NCI-H524 (cell line): ENCODE data around the gene SLC35F3.

Experiments
- DNase-seq, 2 experiments: peaks; one replicate each; lab custom pipeline; 2025; lab: John Stamatoyannopoulos, UW

SLC35F3 gene

GRCh38 chr1:233972951-233973635 lies 68.6 kb downstream of the SLC35F3 start:
- DNase-seq: no peak

- DNase-seq: no peak
Measured at GRCh38 chr1:233975486-233975885, 71.0 kb downstream of the SLC35F3 start.

- DNase-seq: no peak
Measured at GRCh38 chr1:233981042-233981675, 76.7 kb downstream of the SLC35F3 start.

- DNase-seq: no peak
Measured at GRCh38 chr1:233982827-233983518, 78.5 kb downstream of the SLC35F3 start.

- DNase-seq: no peak
Measured at GRCh38 chr1:233983811-233984210, 79.3 kb downstream of the SLC35F3 start.

GRCh38 chr1:233988963-233989696 lies 84.7 kb downstream of the SLC35F3 start:
- DNase-seq: no peak

GRCh38 chr1:233990486-233990885 lies 86.0 kb downstream of the SLC35F3 start:
- no peak for DNase-seq

GRCh38 chr1:233993651-233994050 lies 89.2 kb downstream of the SLC35F3 start:
- no peak for DNase-seq

- no peak for DNase-seq
Measured at GRCh38 chr1:233994112-233994511, 89.6 kb downstream of the SLC35F3 start.

- DNase-seq: peak; percentile 67 to 76
Measured at GRCh38 chr1:233998456-233998855, 94.0 kb downstream of the SLC35F3 start.

GRCh38 chr1:233998891-233999290 lies 94.4 kb downstream of the SLC35F3 start:
- peak; percentile 91 to 97 for DNase-seq

- no peak for DNase-seq
Measured at GRCh38 chr1:234000557-234001041, 96.1 kb downstream of the SLC35F3 start.

- no peak for DNase-seq
Measured at GRCh38 chr1:234001817-234002216, 97.3 kb downstream of the SLC35F3 start.

GRCh38 chr1:234004591-234004990 lies 100.1 kb downstream of the SLC35F3 start:
- DNase-seq: no peak

- DNase-seq: no peak
Measured at GRCh38 chr1:234007684-234008083, 103.2 kb downstream of the SLC35F3 start.

- no peak for DNase-seq
Measured at GRCh38 chr1:234008591-234008990, 104.1 kb downstream of the SLC35F3 start.

GRCh38 chr1:234009668-234010067 lies 105.2 kb downstream of the SLC35F3 start:
- no peak for DNase-seq

GRCh38 chr1:234014208-234014607 lies 109.7 kb downstream of the SLC35F3 start:
- DNase-seq: no peak

GRCh38 chr1:234018816-234019215 lies 114.3 kb downstream of the SLC35F3 start:
- no peak for DNase-seq

GRCh38 chr1:234019387-234019786 lies 114.9 kb downstream of the SLC35F3 start:
- no peak for DNase-seq

GRCh38 chr1:234022302-234022701 lies 117.8 kb downstream of the SLC35F3 start:
- no peak for DNase-seq

GRCh38 chr1:234039603-234040002 lies 135.1 kb downstream of the SLC35F3 start:
- DNase-seq: no peak
